GM10266 (cell line): ENCODE results near the gene SLC39A11.
"Not testable (repeated sequence)": the region's sequence is repeated elsewhere in the genome, so short reads cannot be mapped to it uniquely, and the experiment has no call there.

ENCODE experiments used
- DNase-seq: peaks from one replicate; pipeline ENCODE4 v3.0.0; 2012; ENCODE audit errors: extremely low spot score
- TF ChIP-seq, protein P1 (sequence below): IDR thresholded peaks from 2 replicates; pipeline ENCODE4 v1.5.1; 2012; ENCODE audit warnings: mild to moderate bottlenecking, low read depth; ENCODE audit not compliant: control insufficient read depth, insufficient read depth; ENCODE audit errors: missing control alignments

Gene SLC39A11

GRCh38 chr17:73133911-73134649, 41.6 kb upstream of the SLC39A11 start:
- no peak for DNase-seq
- TF ChIP-seq, protein P1, sequence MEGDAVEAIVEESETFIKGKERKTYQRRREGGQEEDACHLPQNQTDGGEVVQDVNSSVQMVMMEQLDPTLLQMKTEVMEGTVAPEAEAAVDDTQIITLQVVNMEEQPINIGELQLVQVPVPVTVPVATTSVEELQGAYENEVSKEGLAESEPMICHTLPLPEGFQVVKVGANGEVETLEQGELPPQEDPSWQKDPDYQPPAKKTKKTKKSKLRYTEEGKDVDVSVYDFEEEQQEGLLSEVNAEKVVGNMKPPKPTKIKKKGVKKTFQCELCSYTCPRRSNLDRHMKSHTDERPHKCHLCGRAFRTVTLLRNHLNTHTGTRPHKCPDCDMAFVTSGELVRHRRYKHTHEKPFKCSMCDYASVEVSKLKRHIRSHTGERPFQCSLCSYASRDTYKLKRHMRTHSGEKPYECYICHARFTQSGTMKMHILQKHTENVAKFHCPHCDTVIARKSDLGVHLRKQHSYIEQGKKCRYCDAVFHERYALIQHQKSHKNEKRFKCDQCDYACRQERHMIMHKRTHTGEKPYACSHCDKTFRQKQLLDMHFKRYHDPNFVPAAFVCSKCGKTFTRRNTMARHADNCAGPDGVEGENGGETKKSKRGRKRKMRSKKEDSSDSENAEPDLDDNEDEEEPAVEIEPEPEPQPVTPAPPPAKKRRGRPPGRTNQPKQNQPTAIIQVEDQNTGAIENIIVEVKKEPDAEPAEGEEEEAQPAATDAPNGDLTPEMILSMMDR: no peak

GRCh38 chr17:73132085-73132492, 39.6 kb upstream of the SLC39A11 start:
- TF ChIP-seq, protein P1: no peak
- no peak for DNase-seq

DNA sequence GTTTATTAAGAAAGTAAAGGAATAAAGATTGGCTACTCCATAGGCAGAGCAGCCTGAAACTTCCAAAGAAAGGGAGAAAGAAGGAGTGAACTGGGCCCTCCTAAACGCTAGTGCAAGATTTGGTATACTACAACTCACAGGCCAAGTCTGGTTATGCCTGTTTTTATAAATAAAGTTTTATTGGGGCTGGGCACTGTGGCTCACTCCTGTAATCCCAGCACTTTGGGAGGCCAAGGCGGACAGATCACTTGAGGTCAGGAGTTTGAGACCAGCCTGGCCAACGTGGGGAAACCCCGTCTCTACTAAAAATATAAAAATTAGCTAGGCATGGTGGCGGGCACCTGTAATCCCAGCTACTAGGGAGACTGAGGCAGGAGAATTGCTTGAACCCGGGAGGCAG, 39.0 kb upstream of the SLC39A11 start:
- DNase-seq: not testable (repeated sequence)

GRCh38 chr17:73130977-73131376, 38.5 kb upstream of the SLC39A11 start:
- DNase-seq: no peak
- TF ChIP-seq, protein P1: no peak

DNA sequence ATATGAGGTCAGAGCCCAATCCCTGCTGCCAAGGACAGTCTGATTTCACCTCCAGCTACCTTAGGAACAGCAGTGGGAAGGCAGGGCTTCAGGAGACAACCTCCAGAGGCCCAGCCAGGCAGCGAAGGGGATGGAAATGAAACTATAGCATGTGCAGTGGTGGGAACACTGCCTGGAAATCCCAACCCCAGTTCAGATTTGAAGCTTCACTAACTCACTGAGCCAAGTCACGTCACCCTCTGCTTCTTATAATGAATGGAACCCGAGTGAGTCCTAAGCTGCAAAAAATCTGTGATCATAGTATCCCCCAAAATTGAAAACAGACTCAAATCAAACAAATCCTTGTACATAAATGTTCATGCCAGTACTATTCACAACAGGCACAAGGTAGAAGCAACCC, 36.0 kb upstream of the SLC39A11 start:
- DNase-seq: no peak
- TF ChIP-seq, protein P1: no peak

- TF ChIP-seq, protein P1: no peak
- no peak for DNase-seq
Observed at GRCh38 chr17:73126716-73127473, 34.4 kb upstream of the SLC39A11 start.

DNA sequence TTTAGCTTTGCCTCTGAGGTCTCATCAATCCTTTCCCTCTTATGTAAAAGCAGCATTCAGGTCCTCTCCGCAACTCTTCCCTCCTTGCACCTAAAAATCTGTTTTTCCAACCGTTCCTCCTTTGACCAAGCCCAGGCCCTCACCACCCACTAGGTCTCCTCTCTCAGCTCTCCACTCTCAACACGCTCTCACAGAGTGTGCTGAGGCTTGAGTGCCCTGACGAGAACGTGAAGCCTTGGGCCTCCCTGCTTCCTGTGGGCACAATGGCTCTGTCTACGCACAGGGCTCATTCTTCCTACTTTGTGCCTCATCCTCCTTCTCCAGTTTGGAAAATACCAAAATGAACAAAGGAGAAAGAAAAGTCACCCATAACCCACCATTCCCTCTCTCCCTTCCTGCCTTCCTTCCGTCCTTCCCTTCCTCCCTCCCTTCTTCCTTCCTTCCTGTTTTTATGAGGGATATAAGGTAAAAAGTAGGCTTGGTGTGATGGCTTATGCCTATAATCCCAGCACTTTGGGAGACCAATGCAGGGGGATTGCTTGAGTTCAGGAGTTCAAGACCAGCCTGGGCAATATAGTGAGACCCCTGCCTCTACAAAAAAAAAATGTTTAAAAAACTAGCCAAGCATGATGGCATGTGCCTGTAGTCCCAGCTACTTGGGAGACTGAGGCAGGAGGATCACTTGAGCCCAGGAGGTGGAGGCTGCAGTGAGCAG, 31.3 kb upstream of the SLC39A11 start:
- TF ChIP-seq, protein P1: no peak

More for the DNA sequence above, 31.3 kb upstream of the SLC39A11 start:
- no peak for DNase-seq
